IMR-90 (cell line): ENCODE measurements around the gene ITSN2. TPM values are rescaled to one million over a fixed set of nuclear protein-coding genes. Genes with fewer than 3 reads are reported as not detected.

ENCODE experiments used
- ATAC-seq: fragments of 200-7000 bp; cut with Tn5 transposase; 2 replicates; pipeline ENCODE4 v1.9.1; 2020; ENCODE audit warnings: low read depth, mild to moderate bottlenecking, moderate library complexity
- BruUV-seq: library from RNA; stranded (reverse); fragments of 400-500 nt; replicated peaks from 2 replicates; lab custom pipeline; 2021; lab: Mats Ljungman, UMichigan
- CTCF ChIA-PET: fragments of 300-600 bp; formaldehyde crosslinking; extraction: SDS; loops from one replicate; lab custom pipeline; 2021; ENCODE audit warnings: antibody characterized with exemption; lab: Yijun Ruan, JAX
- POLR2A ChIA-PET: fragments of 300-600 bp; sonication (Branson Sonifier 250); formaldehyde crosslinking; loops from one replicate; lab custom pipeline; 2022; ENCODE audit warnings: antibody characterized with exemption; ENCODE audit not compliant: unreplicated experiment; lab: Charles Lee
- DNase-seq: peaks from one replicate; pipeline ENCODE4 v3.0.0; 2013
- H2AFZ ChIP-seq: replicated peaks from 2 replicates; pipeline ENCODE3; 2013; ENCODE audit warnings: low read length, mild to moderate bottlenecking; ENCODE audit not compliant: poor library complexity
- H2AK5ac ChIP-seq: 2 replicates; pipeline ENCODE4 v1.6.1; 2013; ENCODE audit warnings: low read depth, low read length, inconsistent platforms
- H2AK9ac ChIP-seq: replicated peaks from 2 replicates; pipeline ENCODE3; 2013; ENCODE audit warnings: mild to moderate bottlenecking, low read depth, low read length, moderate library complexity; ENCODE audit not compliant: poor library complexity
- H2BK120ac ChIP-seq: 2 replicates; pipeline ENCODE4 v1.6.1; 2013; ENCODE audit warnings: low read depth, low read length, inconsistent platforms
- H2BK15ac ChIP-seq: 3 replicates; pipeline ENCODE4 v1.6.1; 2013; ENCODE audit warnings: low read depth, low read length, inconsistent platforms
- H2BK20ac ChIP-seq: 2 replicates; pipeline ENCODE4 v1.6.1; 2013; ENCODE audit warnings: low read depth, mild to moderate bottlenecking, inconsistent platforms, low read length, moderate library complexity
- H2BK5ac ChIP-seq: 2 replicates; pipeline ENCODE4 v1.6.1; 2013; ENCODE audit warnings: mild to moderate bottlenecking, low read depth, low read length, inconsistent platforms; ENCODE audit not compliant: poor library complexity, severe bottlenecking
- H3K14ac ChIP-seq: replicated peaks from 2 replicates; pipeline ENCODE4 v1.6.1; 2013; ENCODE audit warnings: low read depth, low read length, inconsistent platforms
- H3K18ac ChIP-seq: 2 replicates; pipeline ENCODE4 v1.6.1; 2013; ENCODE audit warnings: low read depth, low read length, control low read depth
- H3K23ac ChIP-seq: 2 replicates; pipeline ENCODE4 v1.6.1; 2013; ENCODE audit warnings: low read depth, low read length, inconsistent platforms
- H3K27ac ChIP-seq: 2 replicates; pipeline ENCODE4 v1.5.1; 2013; ENCODE audit warnings: mild to moderate bottlenecking, control low read depth, low read length; ENCODE audit not compliant: insufficient read depth
- H3K27me3 ChIP-seq: 2 replicates; pipeline ENCODE4 v1.6.1; 2013; ENCODE audit warnings: low read length; ENCODE audit not compliant: control insufficient read depth, insufficient read depth
- H3K36me3 ChIP-seq: 2 replicates; pipeline ENCODE4 v1.6.1; 2013; ENCODE audit warnings: low read length, mixed read lengths; ENCODE audit not compliant: control insufficient read depth, insufficient read depth
- H3K4ac ChIP-seq: 2 replicates; pipeline ENCODE4 v1.6.1; 2013; ENCODE audit warnings: low read depth, low read length, inconsistent platforms
- H3K4me1 ChIP-seq: 2 replicates; pipeline ENCODE4 v1.6.1; 2013; ENCODE audit warnings: low read length, mixed read lengths; ENCODE audit not compliant: control insufficient read depth, insufficient read depth
- H3K4me2 ChIP-seq: 2 replicates; pipeline ENCODE4 v1.6.1; 2013; ENCODE audit warnings: low read depth, mild to moderate bottlenecking, control low read depth, low read length, moderate library complexity
- H3K4me3 ChIP-seq: 2 replicates; pipeline ENCODE4 v1.5.1; 2013; ENCODE audit warnings: low read depth, mild to moderate bottlenecking, control low read depth, low read length, moderate library complexity; ENCODE audit not compliant: insufficient read depth
- H3K56ac ChIP-seq: 2 replicates; pipeline ENCODE4 v1.6.1; 2013; ENCODE audit warnings: low read length, inconsistent platforms; ENCODE audit not compliant: insufficient read depth; ENCODE audit errors: extremely low read depth
- H3K79me1 ChIP-seq, 2 experiments: 2 replicates each; pipeline ENCODE4 v1.6.1; 2013; ENCODE audit warnings: low read length in 2 of 2, inconsistent platforms in 1 of 2, low read depth in 1 of 2
- H3K9ac ChIP-seq: 2 replicates; pipeline ENCODE4 v1.6.1; 2013; ENCODE audit warnings: low read depth, low read length, control low read depth
- H3K9me1 ChIP-seq: 2 replicates; pipeline ENCODE4 v1.6.1; 2013; ENCODE audit warnings: low read length, inconsistent platforms; ENCODE audit not compliant: insufficient read depth
- H3K9me3 ChIP-seq: 2 replicates; pipeline ENCODE4 v1.6.1; 2013; ENCODE audit warnings: low read length; ENCODE audit not compliant: control insufficient read depth, insufficient read depth
- H4K20me1 ChIP-seq: 2 replicates; pipeline ENCODE4 v1.6.1; 2013; ENCODE audit warnings: low read length, inconsistent platforms; ENCODE audit not compliant: insufficient read depth
- H4K5ac ChIP-seq: 2 replicates; pipeline ENCODE4 v1.6.1; 2013; ENCODE audit warnings: mild to moderate bottlenecking, low read depth, low read length, control low read depth
- H4K8ac ChIP-seq, 2 experiments: 2 replicates each; pipeline ENCODE4 v1.6.1; 2013; ENCODE audit warnings: low read depth in 2 of 2, low read length in 2 of 2, control low read depth in 1 of 2, inconsistent platforms in 1 of 2
- H4K91ac ChIP-seq: 2 replicates; pipeline ENCODE4 v1.6.1; 2013; ENCODE audit warnings: low read depth, low read length, inconsistent platforms; ENCODE audit not compliant: insufficient read depth
- MAZ ChIP-seq: IDR thresholded peaks from 2 replicates; pipeline ENCODE4 v1.6.1; 2012; ENCODE audit warnings: low read depth, mild to moderate bottlenecking, low read length, improper control_type of control experiment, moderate library complexity, borderline replicate concordance
- WGBS, 2 experiments: methylation state at CpG; one replicate each; pipeline versions ENCODE4 v1.1.5 to v1.1.7; 2013; ENCODE audit warnings: missing lambda C conversion rate in 2 of 2; ENCODE audit not compliant: insufficient read length in 1 of 2; ENCODE audit errors: extremely low coverage in 2 of 2; 5-methylcytosine and 5-hydroxymethylcytosine counted together
- dilution Hi-C: fragments of 300-500 bp; cut with HindIII; formaldehyde crosslinking; loops from one replicate; pipeline ENCODE4 v1.14.3; 2018; ENCODE audit warnings: low sequenced_read_pairs; ENCODE audit not compliant: unreplicated experiment
- in situ Hi-C: fragments of 300-500 bp; cut with MboI; formaldehyde crosslinking; loops from 3 replicates; pipeline ENCODE4 v1.14.3; 2019; ENCODE audit warnings: low sequenced_read_pairs, inconsistent platforms, mixed read lengths
- intact Hi-C: fragments of 100-400 bp; cut with micrococcal nuclease; formaldehyde crosslinking; loops from 2 replicates; pipeline ENCODE4 v1.10.0; 2022
- polyA plus RNA-seq, 3 experiments: library from polyadenylated mRNA; depleted of rRNA; stranded (reverse); fragments of >200 nt; gene quantifications; 2 replicates each; pipeline ENCODE4 v1.2.3, GENCODE V29; 2012; ENCODE audit warnings: low replicate concordance in 1 of 3
- total RNA-seq: library from RNA; depleted of rRNA; stranded (reverse); fragments of >200 nt; gene quantifications from 2 replicates; pipeline ENCODE4 v1.2.3, GENCODE V29; 2012

Gene ITSN2
- total and polyA plus RNA-seq, 2 of the 4 experiments (the other 2 are of a cell fraction): 10.7 to 17.2 TPM

DNA sequence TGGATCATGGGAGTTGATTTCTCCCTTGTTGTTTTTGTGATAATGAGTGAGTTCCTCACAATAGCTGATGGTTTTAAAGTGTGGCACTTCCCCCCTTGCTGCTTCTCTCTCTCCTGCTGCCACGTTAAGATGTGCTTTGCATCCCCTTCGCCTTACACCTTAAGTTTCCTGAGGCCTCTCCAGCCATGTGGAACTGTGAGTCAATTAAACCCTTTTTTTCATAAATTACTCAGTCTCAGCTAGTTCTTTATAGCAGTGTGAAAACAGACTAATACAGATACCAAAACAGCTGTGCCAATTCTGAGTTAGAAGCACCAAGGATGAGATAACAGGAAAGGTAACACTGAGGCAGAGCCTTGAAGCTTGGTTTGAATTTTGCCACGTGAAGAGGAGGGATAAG lies 44.7 kb downstream of the ITSN2 start:
- ChIA-PET POLR2A (no interaction called here), CTCF (interaction anchor here (0.6 kb wide), 1 partner anchor 134 kb away, joined by 5 read pairs; no protein-coding TSS in a partner anchor)
- Histone ChIP-seq H3K27me3 (no peaks in the 10 kb centered on the region), H4K8ac (no peak overlapping the region), H3K4me3 (no peak overlapping the region), H3K14ac (no peak overlapping the region), H2BK120ac (no peak overlapping the region), H4K20me1 (no peaks in the 10 kb centered on the region; the same call in 1 of the 2 replicates), H4K5ac (no peak overlapping the region), H3K23ac (0 out of 2 replicates have a peak overlapping the region, but pooled peaks have one; percentile 7), H3K56ac (no peak overlapping the region), H2BK15ac (no peak overlapping the region), H3K79me1 (peaks cover under 1 to 34% of the 10 kb centered on the region in 2 experiments), H3K27ac (no peak overlapping the region), H4K91ac (no peak overlapping the region), H3K9ac (no peak overlapping the region), H3K36me3 (no peaks in the 10 kb centered on the region), H3K9me3 (no peaks in the 10 kb centered on the region), H2BK5ac (no peak overlapping the region), H2AK9ac (no peak overlapping the region), H2BK20ac (no peak overlapping the region), H2AFZ (no peak overlapping the region), H3K4me2 (no peak overlapping the region), H3K4me1 (no peaks in the 10 kb centered on the region; the same call in 1 of the 2 replicates), H2AK5ac (no peak overlapping the region), H3K18ac (no peak overlapping the region; the same call in 1 of the 2 replicates), H3K4ac (no peak overlapping the region), H3K9me1 (peaks cover 3% of the 10 kb centered on the region; the same call in 1 of the 2 replicates)
- in situ Hi-C loops (no loop called here), dilution Hi-C loops (no loop called here), intact Hi-C loops (loop anchor here (2.0 kb wide), 1 partner anchor 37 kb away; no protein-coding TSS in a partner anchor)
- 40% methylated on average over 1 of the region's 3 CpGs; no CpG with 5 or more reads in 1 of the 2 experiments for WGBS, 2 experiments
- DNase-seq (no peak), ATAC-seq (no peak)
- TF ChIP-seq MAZ: no peak
- no TSS peak for BruUV-seq
